Renal pelvis (tissue), 4 donors: ENCODE results near the gene GNAS. TPM values are rescaled to one million over a fixed set of nuclear protein-coding genes. Genes with fewer than 3 reads are reported as not detected.

ENCODE experiments used
- DNase-seq: peaks from one replicate; pipeline ENCODE4 v3.0.0-alpha.2; 2013
- polyA plus RNA-seq, 3 donors: library from polyadenylated mRNA; unstranded; fragments of 120-200 nt; gene quantifications; one replicate each; pipeline ENCODE4 v1.2.1, GENCODE V29; 2013; ENCODE audit not compliant: insufficient read length in 3 of 3

The GNAS gene
- polyA plus RNA-seq, 3 donors = 1,780 to 2,253 (median 1,937) TPM

GRCh38 chr20:58850693-58851174 lies 1.8 kb upstream of the GNAS start, which contains the start of gene GNAS-AS1:
Gene GNAS-AS1, minus strand, starts transcription at chr20:58850902.
- peak; percentile 85 for DNase-seq

- no peak for DNase-seq
Observed at GRCh38 chr20:58851221-58851968, 1.1 kb upstream of the GNAS start.

- DNase-seq = no peak
Observed at GRCh38 chr20:58851969-58852458, 502 bp upstream of the GNAS start.

GRCh38 chr20:58853466-58853865 lies 950 bp downstream of the GNAS start:
- no peak for DNase-seq

- no peak for DNase-seq
Observed at GRCh38 chr20:58853976-58854637, 1.6 kb downstream of the GNAS start.

- DNase-seq = no peak
Observed at GRCh38 chr20:58854638-58855471, 2.3 kb downstream of the GNAS start.

- peak; percentile 39 for DNase-seq
Observed at GRCh38 chr20:58855506-58856389, 3.2 kb downstream of the GNAS start.

- DNase-seq = no peak
Observed at GRCh38 chr20:58863044-58863790, 10.7 kb downstream of the GNAS start.

GRCh38 chr20:58864346-58864745 lies 11.8 kb downstream of the GNAS start:
- no peak for DNase-seq

GRCh38 chr20:58865843-58866242 lies 13.3 kb downstream of the GNAS start:
- no peak for DNase-seq

GRCh38 chr20:58867211-58867610 lies 14.7 kb downstream of the GNAS start:
- no peak for DNase-seq

GRCh38 chr20:58868795-58869194 lies 16.3 kb downstream of the GNAS start:
- DNase-seq = peak; percentile 68

GRCh38 chr20:58869662-58870227 lies 17.2 kb downstream of the GNAS start:
- no peak for DNase-seq

- peak; percentile 76 for DNase-seq
Observed at GRCh38 chr20:58870293-58871014, 17.9 kb downstream of the GNAS start.

- no peak for DNase-seq
Observed at GRCh38 chr20:58871533-58872102, 19.1 kb downstream of the GNAS start.

- DNase-seq = no peak
Observed at GRCh38 chr20:58874469-58874868, 22.0 kb downstream of the GNAS start.

- DNase-seq = no peak
Observed at GRCh38 chr20:58875111-58875510, 22.6 kb downstream of the GNAS start.

GRCh38 chr20:58875541-58876134 lies 23.1 kb downstream of the GNAS start:
- no peak for DNase-seq

GRCh38 chr20:58876437-58876836 lies 23.9 kb downstream of the GNAS start:
- no peak for DNase-seq
